Ishikawa (cell line): Measurements from ENCODE around the gene RASAL2.

Experiments
- CEBPB ChIP-seq: IDR thresholded peaks from 2 replicates; pipeline ENCODE4 v1.6.1; 2012
- CREB1 ChIP-seq: IDR thresholded peaks from 2 replicates; pipeline ENCODE4 v1.6.1; 2012; ENCODE audit warnings: low read depth
- EGR1 ChIP-seq: IDR thresholded peaks from 2 replicates; pipeline ENCODE4 v1.6.1; 2012
- EP300 ChIP-seq: IDR thresholded peaks from 2 replicates; pipeline ENCODE4 v1.6.1; 2012; ENCODE audit warnings: borderline replicate concordance
- FOXM1 ChIP-seq: IDR thresholded peaks from 2 replicates; pipeline ENCODE4 v1.6.1; 2012; ENCODE audit warnings: low read depth, borderline replicate concordance
- NFIC ChIP-seq: IDR thresholded peaks from 2 replicates; pipeline ENCODE4 v1.6.1; 2012
- RAD21 ChIP-seq: IDR thresholded peaks from 2 replicates; pipeline ENCODE4 v1.6.1; 2012; ENCODE audit warnings: low read depth
- REST ChIP-seq: IDR thresholded peaks from 2 replicates; pipeline ENCODE4 v1.6.1; 2012; ENCODE audit warnings: low read depth, mild to moderate bottlenecking
- TAF1 ChIP-seq: IDR thresholded peaks from 2 replicates; pipeline ENCODE4 v1.6.1; 2012; ENCODE audit warnings: low read depth, mild to moderate bottlenecking
- TCF12 ChIP-seq: IDR thresholded peaks from 2 replicates; pipeline ENCODE4 v1.6.1; 2012; ENCODE audit warnings: low read depth
- TEAD4 ChIP-seq: IDR thresholded peaks from 2 replicates; pipeline ENCODE4 v1.6.1; 2012
- USF1 ChIP-seq: IDR thresholded peaks from 2 replicates; pipeline ENCODE4 v1.6.1; 2012
- YY1 ChIP-seq: IDR thresholded peaks from 2 replicates; pipeline ENCODE4 v1.6.1; 2012; ENCODE audit warnings: low read depth
- ZBTB7A ChIP-seq: IDR thresholded peaks from 2 replicates; pipeline ENCODE4 v1.6.1; 2012; ENCODE audit warnings: low read depth
- TF ChIP-seq, protein P1 (sequence below): IDR thresholded peaks from 2 replicates; pipeline ENCODE4 v1.6.1; 2012

The RASAL2 gene

DNA sequence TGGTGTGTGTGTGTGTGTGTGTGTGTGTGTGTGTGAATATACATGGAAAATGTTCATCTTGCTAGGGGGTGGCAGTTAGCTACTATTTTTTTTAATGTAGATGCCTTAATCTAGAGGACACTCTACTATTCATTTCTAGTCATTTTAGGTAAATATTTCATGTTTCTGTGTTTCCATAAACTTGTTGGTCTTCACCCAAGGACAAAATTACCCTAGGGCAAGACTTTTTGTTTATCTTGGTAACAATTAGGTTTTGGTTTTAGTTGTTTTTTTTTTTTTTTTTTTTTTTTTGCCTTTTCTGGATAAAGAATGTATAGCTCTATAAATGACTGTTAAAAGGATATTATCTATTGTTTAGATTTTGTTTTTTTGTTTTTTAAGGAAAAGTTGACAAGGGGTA is 370.7 kb downstream of the RASAL2 start:
- TF ChIP-seq CEBPB (no peak), USF1 (no peak), YY1 (no peak), TAF1 (no peak)
- TF ChIP-seq, protein P1, sequence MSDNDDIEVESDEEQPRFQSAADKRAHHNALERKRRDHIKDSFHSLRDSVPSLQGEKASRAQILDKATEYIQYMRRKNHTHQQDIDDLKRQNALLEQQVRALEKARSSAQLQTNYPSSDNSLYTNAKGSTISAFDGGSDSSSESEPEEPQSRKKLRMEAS, result no peak

DNA sequence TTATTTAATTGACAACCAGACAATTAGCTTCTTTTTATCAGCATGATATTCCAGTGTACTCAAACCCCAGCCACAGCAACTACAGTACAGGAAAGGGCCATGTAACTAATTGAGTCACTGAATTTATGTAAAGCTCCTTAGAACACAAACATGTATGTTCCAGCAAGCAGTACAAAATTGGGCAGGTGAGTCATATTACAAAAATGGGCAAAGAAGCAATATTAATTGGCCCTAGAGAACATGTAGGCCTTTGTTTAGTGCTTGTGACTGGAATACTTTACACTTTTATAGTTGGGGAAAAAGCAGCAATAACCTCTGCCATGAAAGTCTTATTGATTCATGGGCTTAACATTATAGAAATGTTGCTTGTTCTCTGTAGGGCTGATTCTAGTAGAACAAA is 371.1 kb downstream of the RASAL2 start:
- no peak for TF ChIP-seq EGR1
- TF ChIP-seq ZBTB7A, result no peak

DNA sequence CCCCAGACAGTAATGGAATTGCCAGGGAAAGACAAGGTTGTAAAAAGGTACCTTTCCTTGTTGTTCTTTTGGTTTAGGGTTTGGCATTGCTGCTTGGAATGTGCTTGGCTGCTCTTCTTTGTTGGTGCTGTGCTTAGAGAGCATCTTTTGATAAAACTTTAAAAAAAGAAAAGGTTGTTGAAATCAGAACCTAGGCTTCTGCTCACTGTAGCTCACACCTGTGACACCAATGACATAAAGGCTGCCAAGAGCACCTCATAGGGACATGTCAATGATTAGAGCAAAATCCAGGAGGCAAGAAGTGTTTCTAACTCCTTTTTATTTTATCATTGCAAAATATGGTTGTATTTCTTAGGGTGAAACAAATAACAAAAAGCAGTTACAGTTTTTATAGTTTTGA is 373.9 kb downstream of the RASAL2 start:
- TF ChIP-seq CREB1, result no peak
- TF ChIP-seq REST, result no peak
- no peak for TF ChIP-seq FOXM1
- TF ChIP-seq NFIC, result no peak
- no peak for TF ChIP-seq USF1
- no peak for TF ChIP-seq TAF1
- no peak for TF ChIP-seq EP300
- no peak for TF ChIP-seq YY1
- TF ChIP-seq ZBTB7A, result no peak

DNA sequence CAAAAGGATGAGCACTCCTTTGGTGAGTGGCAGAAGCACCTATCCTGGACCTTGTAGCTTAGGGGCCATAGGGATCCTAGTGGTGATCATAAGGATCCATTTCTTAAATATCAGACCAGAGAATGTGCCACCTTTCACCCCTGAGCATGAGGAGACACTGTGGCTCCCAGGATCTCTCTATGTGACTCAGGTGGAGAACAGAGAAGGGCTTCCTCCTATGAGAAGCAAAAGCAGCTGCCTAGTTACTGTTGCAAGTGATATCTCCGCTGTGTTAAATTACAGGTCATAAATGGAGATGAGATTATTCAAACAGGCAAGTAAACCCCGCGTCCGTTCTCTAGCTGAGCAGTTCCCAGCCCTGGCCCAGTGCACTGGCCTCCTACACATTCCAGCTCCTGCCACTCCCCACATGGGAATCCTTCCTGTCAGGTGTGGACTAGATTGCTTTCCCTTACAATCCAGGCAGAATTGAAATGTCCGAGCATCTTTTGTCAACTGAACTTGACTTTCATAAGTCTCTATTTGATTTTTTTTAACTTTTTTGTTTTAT is 376.6 kb downstream of the RASAL2 start:
- TF ChIP-seq TEAD4 (peak; percentile 77), RAD21 (no peak)

DNA sequence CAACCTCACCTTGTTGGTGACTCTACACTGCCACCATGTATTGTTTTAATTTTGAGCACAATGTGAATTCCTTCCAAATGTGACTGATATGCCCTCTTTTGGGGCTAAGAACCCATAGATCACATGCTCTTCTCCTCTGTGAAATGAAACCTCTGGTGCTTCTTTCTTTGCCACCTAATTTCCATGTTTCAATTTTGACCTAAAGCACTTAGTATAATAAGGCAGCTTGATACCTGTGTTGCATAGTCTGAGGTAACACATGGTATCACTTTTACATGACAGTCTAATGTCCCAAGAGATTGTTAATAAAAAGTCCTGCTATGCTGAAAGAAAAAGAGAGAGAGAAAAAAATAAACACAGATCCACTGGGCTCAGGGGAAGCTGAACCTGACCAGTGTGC is 378.6 kb downstream of the RASAL2 start:
- TF ChIP-seq, protein P1, result no peak
- TF ChIP-seq EP300 (no peak), FOXM1 (no peak), TCF12 (no peak), RAD21 (no peak), USF1 (no peak)

GRCh38 chr1:178477373-178477772 is 383.5 kb downstream of the RASAL2 start:
- no peak for TF ChIP-seq TAF1

DNA sequence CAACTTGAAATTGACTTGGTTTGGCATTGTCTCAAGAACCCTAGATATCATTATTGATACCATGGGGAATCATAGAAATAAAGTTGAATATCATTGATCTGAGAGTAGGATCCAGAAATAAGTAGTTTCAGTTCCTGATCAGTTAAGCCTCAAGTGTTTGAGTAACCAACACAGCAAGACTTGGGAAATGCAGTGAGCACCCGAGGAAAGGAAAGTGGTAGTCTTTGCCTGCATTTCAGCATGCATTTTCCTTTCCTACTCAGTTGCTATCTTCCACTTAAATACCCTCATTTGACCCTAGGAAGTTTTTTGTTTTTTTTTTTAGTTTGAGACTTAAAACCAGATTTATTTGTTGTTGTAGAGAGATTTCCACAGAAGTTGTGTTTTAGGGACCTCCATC is 383.9 kb downstream of the RASAL2 start:
- no peak for TF ChIP-seq USF1

GRCh38 chr1:178483251-178483957 is 389.5 kb downstream of the RASAL2 start:
- TF ChIP-seq NFIC (no peak), EGR1 (no peak), ZBTB7A (no peak), TCF12 (no peak), CEBPB (no peak), TEAD4 (no peak), YY1 (no peak)
